RWPE1 (cell line): ENCODE data around the gene VWA5B1.

Experiments
- CTCF ChIA-PET: fragments of 350-600 bp; sonication (Branson Sonifier 250); formaldehyde crosslinking; extraction: SDS; loops from one replicate; lab custom pipeline; 2021; lab: Yijun Ruan, JAX
- POLR2A ChIA-PET: fragments of 400-600 bp; formaldehyde crosslinking; extraction: SDS; loops from one replicate; lab custom pipeline; 2020; ENCODE audit warnings: antibody characterized with exemption; ENCODE audit not compliant: low non-redundant PET; lab: Yijun Ruan, JAX
- DNase-seq: peaks from one replicate; pipeline ENCODE4 v3.0.0; 2012; ENCODE audit warnings: low spot score
- H3K27ac ChIP-seq: fragments of 450-650 bp; 2 replicates; pipeline ENCODE4 v1.5.1; 2017
- CTCF ChIP-seq: fragments of 450-650 bp; conservative IDR thresholded peaks from 2 replicates; pipeline ENCODE4 v1.5.1; 2017; ENCODE audit warnings: low read depth, mild to moderate bottlenecking

The VWA5B1 gene

GRCh38 chr1:20390589-20391331 is 100.1 kb downstream of the VWA5B1 start:
- no peak for TF ChIP-seq CTCF
- H3K27ac ChIP-seq = no peak overlapping the region
- POLR2A ChIA-PET = no interaction called here
- CTCF ChIA-PET = interaction anchor here (0.7 kb wide), 1 partner anchor 767 kb away, joined by 3 read pairs; no protein-coding TSS in a partner anchor
- DNase-seq = no peak

GRCh38 chr1:20395255-20395654 is 104.6 kb downstream of the VWA5B1 start:
- no peak for DNase-seq
- ChIA-PET CTCF (interaction anchor here (1.0 to 1.1 kb wide), 2 partner anchors 8 to 18 kb away, joined by 3 to 6 read pairs; no protein-coding TSS in a partner anchor), POLR2A (no interaction called here)
- H3K27ac ChIP-seq = no peak overlapping the region
- no peak for TF ChIP-seq CTCF

GRCh38 chr1:20398744-20399143 is 108.1 kb downstream of the VWA5B1 start:
- no peak for TF ChIP-seq CTCF

GRCh38 chr1:20399196-20399595 is 108.5 kb downstream of the VWA5B1 start:
- no peak for TF ChIP-seq CTCF
- ChIA-PET CTCF (no interaction called here), POLR2A (no interaction called here)
- no peak for DNase-seq
- no peak overlapping the region for H3K27ac ChIP-seq

More at GRCh38 chr1:20398744-20399143, 108.1 kb downstream of the VWA5B1 start:
- POLR2A ChIA-PET = no interaction called here
- no peak overlapping the region for H3K27ac ChIP-seq
- no peak for DNase-seq
- CTCF ChIA-PET = no interaction called here

GRCh38 chr1:20399606-20400180 is 109.0 kb downstream of the VWA5B1 start:
- no peak overlapping the region for H3K27ac ChIP-seq
- no peak for TF ChIP-seq CTCF
- POLR2A ChIA-PET = no interaction called here
- CTCF ChIA-PET = interaction anchor here (0.6 kb wide), 1 partner anchor 586 kb away, joined by 3 read pairs; no protein-coding TSS in a partner anchor
- DNase-seq = no peak

GRCh38 chr1:20400341-20401177 is 109.9 kb downstream of the VWA5B1 start:
- ChIA-PET POLR2A (no interaction called here), CTCF (interaction anchor here (0.5 to 0.6 kb wide), 3 partner anchors 93 to 586 kb away, joined by 3 to 4 read pairs (median 3); no protein-coding TSS in a partner anchor)
- DNase-seq = no peak
- TF ChIP-seq CTCF = no peak
- H3K27ac ChIP-seq = no peak overlapping the region
